ENCODE data around the gene ZDHHC4.
"Not testable (repeated sequence)": the region's sequence is repeated elsewhere in the genome, so short reads cannot be mapped to it uniquely, and the experiment has no call there.

The ZDHHC4 gene

DNA sequence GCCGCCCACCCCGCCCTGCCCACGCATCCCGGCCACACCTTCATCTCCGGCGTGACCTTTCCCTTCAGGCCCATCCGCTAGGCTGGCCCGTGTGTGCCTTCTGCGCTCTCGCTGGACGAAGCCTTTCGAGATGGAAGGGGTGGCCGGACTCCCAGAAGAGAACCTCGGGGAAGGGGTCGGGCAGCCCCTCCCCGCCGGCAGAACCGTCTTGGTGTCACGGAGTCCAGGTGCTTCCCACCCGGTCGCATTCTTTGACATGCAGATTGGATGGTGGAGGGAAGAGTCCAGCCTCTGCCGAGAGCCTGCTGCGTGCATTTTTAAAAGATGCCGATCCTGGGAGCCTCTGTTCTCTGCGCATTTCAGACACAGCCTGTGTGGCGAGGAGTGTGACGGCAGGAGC is 30.8 kb downstream of the ZDHHC4 start:
- no peak for DNase-seq

DNA sequence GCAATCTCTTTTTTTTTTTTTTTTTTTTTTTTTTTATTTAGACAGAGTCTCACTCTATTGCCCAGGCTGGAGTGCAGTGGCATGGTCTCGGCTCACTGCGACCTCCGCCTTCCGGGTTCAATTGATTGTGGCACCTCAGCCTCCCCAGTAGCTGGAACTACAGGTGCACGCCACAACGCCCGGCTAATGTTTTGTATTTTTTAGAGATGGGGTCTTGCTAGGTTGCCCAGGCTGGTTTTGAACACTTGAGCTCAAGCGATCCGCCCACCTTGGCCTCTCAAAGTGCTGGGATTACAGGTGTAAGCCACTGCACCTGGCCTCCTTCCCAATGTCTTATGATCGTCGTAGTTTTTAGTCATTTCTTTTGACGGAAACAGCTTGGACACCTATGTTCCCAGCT is 31.5 kb downstream of the ZDHHC4 start:
- no peak for DNase-seq

DNA sequence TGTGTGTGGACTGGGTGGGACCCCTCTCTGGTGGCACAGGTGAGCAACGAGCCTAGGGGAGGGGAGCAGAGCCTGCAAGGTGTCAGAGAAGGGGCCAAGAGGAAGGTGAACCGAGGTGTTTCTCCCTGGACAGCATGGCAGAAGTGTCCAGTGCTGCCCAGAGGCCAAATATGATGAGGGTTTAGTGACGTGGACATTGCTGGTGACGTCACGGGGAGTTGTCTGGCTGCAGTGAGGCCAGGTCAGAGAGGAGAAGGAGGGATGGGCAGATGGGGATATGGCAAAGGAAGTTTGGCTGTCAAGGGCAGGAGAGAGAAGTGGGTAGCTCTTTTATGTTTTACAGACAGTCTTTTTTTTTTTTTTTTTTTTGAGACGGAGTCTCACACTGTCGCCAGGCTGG is 35.6 kb downstream of the ZDHHC4 start:
- no peak for DNase-seq

DNA sequence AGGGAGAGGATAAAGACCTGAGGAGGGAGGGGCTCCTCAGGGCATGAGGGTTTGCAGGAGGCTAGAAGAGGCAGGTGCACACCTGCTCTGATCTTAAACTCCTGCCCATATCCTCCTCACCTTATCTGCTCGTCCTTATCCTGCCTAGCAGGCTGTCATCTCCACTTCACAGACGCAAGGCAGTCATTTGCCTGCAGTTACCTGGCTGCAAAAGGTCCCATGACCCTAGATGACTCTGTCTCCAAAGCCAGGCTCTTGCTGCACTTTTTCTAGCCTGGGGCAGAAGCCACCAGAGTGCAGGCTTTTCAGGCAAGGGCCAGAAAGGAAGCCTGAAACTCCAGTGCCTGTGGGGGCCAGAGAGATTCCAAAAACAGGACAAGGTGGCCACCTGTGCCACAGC is 36.5 kb downstream of the ZDHHC4 start:
- DNase-seq = no peak

DNA sequence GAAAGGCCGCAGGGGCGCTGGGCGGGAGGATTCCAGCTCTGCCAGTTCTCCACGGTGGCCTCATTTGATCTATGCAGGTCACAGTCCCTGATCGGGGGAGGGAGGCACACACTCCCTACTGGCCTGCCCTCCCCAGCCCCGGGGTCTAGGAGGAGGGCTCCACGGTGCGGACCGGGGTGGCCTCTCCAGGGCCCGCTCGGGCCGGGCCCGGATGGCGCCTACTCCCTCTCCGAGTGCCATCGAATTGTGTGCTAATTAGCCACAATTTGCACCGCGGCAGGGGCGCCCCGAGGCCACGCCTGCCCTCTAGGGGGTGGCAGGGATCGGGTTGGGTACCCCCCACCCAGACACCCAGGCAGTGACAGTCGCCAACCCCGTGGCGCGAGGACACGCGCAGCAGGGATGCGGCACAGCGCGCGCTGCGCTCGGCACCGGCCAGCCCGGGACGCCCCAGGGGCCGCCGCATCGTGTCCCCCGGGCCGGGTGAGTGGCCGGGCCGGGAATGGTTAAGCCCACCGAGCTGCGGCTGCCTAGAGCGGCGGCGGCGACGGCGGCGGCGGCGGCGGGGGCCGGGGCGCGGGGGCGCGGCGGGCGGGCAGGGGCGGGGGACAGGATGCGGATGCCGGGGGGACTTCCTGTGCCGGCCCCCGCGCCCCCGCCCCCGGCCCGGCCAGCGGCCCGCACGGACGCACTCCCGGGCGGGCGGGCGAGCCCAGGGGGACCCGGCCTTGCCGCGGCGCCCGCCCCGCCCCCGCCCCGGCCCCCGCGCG is 37.9 kb downstream of the ZDHHC4 start, which contains the start of gene ZNF853:
TSS of gene ZNF853 (plus strand) at position 658 of the 770 bp plus-strand sequence. CDS start 565 bp downstream, outside the sequence.
- no peak for DNase-seq

DNA sequence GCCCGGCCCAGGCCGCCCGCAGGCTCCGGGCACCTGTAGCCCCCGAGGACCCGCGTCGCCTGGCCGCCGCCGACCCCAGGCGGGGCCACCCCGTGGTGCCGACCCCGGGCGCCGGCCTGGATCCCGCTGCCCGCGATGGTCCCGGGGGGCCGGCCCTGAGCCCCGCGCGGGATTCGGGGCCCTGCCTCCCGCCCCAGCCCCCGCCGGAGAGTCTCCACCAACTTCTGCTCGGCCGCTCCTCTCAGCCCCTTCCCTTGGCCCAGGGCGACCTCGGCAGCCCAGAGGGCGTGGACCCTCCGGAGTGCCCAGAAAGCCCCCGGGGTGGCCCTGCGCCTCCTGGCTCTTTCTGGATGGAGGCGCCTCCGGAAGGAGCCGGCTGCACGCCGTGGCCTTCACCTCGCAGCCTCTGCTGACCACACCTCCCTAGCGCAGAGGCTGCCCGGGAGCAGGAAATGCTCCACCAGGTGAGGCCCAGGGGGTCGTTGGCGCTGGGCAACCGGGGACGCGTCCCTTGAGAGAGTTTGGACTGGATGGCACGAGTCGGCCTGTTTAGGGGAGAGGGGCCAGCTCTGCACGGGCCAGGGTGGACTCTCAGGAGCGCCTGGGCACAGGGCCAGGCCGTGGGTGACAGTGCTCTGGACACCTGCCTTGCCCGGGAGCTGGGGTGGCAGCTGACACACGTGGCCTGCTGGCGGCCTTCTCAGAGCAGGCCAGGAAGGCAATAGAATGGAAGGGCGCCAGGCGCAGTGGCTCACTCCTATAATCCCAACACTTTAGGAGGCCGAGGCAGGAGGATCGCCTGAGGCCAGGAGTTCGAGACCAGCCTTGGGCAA is 38.7 kb downstream of the ZDHHC4 start:
- DNase-seq = no peak

DNA sequence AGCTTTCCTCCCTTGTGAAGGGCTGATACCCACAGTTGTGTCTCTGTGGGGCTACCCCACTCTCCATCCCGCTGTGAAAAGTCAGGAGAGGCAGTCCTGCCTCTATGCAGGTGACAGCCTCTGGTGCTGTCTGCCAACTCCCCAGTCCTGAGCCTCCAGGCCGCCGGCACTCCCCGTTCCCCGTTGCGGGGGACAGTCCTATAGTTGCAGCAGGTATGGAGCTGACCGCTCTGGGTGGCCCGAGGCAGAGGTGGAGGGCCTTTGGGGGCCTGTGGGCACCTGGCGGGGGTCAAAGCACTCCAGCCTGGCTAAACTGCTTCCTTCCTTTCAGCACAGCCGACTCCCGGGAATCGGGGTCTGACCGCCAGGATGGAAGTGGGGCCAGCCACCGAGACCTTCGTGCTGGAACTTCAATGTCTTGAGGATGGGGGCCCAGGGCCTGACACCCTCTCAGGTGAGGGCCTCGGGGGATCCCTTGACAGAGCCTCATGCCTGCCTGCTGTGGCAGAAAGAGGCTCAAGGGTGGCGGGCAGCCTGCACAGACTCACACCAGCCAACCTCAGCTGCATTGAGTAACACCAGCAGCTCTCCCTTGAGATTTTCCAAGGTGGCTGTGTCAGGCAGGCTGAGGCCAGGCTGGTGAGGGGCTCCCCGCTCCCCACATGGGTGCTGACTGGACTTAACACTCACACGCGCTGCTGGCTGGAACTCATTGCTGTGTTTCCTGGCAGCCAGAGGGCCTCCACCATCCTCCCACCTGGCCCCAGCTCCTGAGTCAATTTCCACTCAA is 39.8 kb downstream of the ZDHHC4 start:
- no peak for DNase-seq

DNA sequence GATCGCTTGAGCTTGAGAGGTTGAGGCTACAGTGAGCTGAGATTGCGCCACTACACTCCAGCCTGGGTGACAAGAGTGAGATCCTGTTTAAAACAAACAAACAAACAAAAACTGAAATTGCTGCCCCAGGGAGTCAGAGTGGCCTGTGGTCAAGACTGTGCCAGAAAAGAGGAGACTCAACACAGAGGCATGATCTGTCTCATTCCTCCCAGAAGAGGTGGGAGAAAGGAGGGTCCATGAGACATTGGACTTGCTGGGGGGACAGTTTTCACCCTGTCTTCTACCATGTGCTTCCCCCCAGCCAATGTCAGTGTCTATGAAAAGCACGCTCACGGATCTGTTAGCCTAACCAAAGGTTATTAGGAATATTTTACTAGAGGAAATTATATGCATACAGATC is 41.4 kb downstream of the ZDHHC4 start:
- DNase-seq = no peak

DNA sequence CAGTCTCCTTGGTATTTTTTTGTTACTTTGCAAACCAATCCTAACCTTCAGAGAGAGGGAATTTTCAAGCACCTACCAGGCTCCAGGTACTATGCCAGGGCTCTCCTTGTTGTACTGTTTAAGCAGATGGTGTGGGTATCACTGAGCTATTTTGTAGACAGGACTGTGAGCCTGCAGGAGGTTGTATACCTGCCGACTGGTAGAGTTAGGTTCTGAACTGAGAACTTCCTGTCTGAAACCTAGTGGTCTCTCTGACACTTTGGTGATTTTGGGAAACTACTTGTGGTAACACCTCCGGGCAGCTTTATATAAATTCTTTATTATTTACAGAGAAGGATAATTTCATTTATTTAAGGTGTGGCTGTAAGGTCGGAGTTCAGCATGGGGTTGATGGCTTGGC is 42.7 kb downstream of the ZDHHC4 start:
- DNase-seq = no peak

DNA sequence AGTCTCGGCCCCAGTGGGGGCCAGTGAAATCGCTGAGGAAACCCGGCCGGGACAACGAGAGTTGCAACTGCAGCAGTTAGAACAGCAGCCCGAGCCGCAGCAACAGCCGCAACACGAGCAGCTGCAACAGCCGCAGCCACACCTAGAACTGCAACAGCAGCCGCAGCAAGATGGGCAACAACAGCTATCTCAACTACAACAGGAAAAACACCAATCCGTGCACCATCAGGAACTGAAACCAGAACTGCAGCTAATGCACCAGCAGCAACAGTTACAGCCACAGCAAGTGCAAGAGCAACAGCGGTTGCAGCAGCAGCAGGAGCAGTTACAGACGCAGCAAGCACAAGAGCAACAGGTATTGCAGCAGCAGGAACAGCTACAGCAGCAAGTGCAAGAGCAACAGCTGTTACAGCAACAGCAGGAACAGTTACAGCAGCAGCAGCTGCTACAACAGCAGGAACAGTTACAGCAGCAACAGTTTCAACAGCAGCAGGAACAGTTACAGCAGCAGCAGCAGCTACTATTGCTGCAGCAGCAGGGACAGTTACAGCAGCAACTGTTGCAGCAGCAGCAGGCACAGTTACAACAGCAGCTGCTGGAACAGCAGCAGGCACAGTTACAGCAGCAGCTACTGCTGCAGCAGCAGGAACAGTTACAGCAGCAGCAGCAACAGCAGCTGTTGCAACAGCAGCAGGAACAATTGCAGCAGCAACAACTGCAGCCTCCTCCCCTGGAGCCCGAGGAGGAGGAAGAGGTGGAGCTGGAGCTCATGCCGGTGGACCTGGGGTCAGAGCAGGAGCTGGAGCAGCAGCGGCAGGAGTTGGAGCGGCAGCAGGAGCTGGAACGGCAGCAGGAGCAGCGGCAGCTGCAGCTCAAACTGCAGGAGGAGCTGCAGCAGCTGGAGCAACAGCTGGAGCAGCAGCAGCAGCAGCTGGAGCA is 44.2 kb downstream of the ZDHHC4 start:
- no peak for DNase-seq

DNA sequence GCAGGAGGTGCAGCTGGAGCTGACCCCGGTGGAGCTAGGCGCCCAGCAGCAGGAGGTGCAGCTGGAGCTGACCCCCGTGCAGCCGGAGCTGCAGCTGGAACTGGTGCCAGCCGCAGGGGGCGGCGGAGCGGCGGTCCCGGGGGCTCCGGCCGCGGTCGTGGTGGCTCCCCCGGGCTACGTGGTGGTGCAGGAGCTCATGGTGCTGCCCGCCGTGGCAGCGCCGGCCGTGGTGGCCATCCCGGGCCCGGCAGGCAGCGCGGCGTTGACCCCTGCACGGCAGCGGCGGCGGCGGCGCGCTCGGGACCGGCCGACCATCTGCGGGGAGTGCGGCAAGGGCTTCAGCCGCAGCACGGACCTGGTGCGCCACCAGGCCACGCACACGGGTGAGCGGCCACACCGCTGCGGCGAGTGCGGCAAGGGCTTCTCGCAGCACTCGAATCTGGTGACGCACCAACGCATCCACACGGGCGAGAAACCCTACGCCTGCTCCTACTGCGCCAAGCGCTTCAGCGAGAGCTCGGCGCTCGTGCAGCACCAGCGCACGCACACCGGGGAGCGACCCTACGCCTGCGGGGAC is 45.0 kb downstream of the ZDHHC4 start:
- no peak for DNase-seq

DNA sequence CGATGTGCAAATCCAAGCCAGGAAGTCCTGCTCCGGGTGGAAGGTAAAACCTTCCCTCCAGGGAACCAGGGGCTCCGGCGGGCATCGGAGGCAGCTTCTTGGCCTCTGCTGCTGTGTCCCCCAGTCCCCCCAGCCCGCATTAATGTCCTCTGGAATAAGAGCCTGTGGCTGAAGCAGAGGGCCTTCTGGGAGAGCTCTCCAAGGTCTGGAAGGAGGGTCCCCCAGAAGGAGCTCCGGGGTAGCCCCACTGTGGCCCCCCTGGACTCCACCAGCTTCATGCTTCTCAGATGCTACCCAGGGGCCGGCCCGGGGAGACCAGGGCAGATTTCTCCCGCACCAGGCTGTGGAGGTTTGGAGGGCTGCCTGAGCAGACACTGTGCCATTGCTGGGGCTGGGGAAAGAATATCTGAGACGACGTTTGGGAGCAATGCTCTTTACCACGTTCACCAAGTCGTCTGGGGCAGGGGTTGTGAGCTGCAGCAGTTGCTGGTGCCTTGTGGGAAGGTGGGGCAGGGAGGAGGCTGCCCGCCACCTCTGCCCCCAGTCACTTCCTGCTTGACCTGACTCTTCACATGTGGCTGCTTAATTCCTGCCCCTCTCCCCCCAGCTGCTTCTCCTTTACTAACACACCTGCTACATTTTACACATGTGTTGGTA is 46.5 kb downstream of the ZDHHC4 start:
- no peak for DNase-seq

DNA sequence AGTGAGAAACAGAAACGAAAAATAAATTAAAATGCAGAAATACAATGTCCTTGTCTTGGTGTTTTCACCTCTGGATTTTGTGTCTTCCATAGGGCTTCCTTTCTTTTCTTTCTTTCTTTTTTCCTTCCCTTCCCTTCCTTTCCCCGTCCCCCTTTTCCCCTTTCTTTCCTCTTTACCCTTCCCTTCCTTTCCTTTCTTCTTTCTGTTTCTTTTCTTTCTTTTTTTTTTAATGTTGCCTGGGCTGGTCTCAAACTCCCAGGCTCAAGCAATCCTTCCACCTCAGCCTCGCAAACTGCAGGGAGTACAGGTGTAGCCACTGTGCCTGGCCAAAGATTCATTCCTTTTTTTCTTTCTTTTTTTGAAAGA is 47.0 kb downstream of the ZDHHC4 start:
- no peak for DNase-seq

DNA sequence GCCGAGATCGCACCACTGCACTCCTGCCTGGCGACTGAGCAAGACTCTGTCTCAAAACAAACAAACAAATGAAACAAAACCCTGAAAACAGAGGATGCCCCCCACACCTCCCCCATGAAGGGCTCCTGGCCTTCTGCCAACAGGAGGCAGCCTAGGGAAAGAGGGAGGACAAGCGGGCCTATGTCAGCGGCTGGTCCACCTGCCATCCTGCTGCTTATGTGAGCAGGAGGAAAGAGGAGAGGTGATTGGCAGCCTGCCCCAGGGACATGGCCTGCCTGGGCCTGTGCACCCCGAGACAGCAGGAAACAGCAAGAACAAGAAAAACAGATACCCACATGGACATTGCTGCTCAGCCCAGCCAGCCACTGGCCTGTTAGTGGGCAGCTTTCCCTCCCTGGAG is 50.8 kb downstream of the ZDHHC4 start:
- DNase-seq = no peak

DNA sequence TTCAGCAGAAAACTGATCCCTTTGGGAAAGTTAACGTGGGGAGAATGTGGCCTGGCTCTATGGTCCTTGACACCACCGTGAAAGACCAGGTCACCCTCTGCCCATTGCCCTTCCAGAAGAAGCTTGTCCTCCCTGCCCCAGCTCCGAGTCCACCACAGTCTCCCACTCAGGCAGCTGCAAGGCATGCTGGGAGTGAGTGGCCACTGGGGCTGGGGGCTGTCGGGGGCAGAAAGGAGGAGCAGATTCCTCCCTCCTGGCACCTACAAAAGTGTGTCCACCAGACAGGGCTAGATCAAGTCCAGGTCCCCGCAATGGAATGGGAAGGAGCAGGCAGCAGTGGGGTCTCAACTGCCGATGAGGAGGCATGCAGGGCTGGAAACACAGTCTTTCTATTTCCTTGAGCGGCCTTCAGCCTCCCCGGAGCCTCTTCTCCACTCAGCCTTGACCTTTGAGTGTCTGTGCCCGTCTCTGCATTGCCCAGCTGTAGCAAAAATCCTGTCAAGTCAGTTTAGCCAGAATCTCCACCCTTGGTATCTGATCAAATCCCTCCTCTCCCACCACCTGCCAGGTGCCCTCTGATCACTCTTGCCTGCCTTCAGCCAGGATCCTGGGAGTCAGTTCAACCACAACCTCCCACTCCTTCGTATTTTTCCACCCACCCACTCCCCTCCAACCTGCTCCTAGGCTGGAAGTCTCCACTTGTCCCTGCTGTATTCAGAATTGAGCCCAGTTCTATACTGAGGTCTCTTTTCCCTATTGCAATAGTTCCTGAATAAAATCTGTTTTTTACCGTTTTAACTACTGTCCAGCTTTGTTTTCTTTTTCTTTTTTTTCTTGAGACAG is 53.0 kb downstream of the ZDHHC4 start:
- DNase-seq = no peak

DNA sequence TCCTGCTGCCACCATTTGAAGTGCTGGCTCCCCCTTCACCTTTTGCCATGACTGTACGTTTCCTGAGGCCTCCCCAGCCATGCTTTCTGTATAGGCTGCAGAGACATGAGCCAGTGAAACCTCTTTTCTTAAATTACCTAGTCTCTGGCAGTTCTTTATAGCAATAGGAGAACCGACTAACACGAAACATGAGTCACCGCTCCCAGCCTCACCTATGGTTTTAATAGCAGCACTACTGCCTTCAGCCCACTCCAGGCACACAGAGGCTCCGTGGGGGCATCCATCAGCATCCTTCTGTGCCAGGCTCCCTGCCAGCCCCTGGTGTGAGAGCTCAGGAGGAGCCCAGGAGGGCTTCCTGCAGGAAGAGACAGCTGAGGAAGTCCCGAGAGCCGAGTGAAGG is 54.4 kb downstream of the ZDHHC4 start:
- DNase-seq = no peak

DNA sequence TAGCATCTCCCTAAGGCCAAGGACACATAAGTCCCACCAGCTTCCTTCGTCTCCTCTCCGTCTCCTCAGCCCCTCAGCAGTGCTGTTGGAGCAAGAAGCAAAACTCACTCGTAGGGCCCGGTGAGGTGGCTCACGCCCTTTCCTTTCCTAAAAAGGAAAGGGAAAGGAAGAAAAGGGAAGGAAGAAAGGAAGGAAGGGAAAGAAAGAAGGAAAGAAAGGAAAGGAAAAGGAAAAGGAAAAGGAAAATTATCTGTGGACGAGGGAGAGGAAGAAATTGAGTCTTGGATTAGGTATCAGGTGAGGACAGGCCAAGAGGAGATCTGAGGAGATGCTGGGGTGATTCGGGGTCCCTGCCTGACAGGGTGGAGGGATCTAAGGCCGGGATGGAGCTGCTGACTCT is 56.8 kb downstream of the ZDHHC4 start:
- DNase-seq = no peak

DNA sequence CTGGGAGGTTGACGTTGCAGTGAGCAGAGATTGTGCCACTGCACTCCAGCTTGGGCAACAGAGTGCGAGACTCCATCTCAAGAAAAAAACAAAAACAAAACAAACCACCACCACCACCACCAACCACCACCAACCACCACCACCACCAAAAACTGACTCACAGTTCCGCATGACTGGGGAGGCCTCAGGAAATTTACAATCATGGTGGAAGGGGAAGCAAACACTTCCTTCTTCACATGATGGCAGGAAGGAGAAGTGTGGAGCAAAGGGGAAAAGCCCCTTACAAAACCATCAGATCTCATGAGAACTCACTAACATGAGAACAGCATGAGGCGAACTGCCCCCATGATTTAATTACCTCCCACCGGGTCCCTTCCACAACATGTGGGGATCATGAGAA is 57.7 kb downstream of the ZDHHC4 start:
- not testable (repeated sequence) for DNase-seq

DNA sequence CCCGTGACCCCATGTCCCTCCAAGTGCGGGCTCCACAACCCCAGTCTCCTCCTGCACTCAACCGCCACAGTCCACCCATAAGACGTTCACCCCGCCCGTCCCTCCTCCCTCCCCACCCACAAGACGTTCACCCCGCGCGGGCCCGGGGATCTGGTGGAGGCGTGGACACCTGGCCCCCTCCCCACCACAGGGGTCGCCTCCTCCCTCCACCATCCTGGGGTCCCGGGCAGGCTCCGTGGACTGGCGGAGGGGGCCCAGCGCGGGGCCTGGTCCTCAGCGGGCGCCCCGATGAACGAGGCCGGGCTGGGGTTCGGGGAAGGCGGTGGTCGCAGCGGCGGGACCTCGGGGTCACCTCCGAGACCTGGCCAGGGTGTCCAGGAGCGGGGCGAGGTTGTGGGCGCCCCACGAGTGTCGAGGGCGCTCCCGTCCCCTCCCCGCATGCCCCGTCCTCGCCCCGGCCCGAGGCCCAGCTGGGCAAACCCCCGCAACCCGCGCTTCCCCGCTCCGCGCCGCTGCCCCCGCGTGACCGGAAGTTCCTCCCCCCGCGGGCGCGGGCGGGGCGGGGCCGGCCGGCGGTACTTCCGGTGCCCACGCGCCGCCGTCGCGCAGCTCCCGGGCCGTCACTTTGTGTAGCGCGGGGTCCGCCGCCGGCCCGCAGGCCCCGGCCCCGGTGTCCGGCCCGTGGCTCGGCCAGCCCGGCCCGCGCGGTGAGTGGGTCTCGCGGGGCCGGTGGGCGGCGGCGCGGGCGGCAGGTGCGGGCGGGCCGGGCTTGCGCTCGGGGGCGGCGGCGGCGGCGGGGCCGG is 59.7 kb downstream of the ZDHHC4 start, which contains the start of gene ZNF316:
TSS of gene ZNF316 (plus strand) at position 578 of the 803 bp plus-strand sequence. CDS start 5,092 bp downstream, outside the sequence.
- DNase-seq = peak; percentile 49
